ENCODE measurements around the gene MAS1.

The MAS1 gene

DNA sequence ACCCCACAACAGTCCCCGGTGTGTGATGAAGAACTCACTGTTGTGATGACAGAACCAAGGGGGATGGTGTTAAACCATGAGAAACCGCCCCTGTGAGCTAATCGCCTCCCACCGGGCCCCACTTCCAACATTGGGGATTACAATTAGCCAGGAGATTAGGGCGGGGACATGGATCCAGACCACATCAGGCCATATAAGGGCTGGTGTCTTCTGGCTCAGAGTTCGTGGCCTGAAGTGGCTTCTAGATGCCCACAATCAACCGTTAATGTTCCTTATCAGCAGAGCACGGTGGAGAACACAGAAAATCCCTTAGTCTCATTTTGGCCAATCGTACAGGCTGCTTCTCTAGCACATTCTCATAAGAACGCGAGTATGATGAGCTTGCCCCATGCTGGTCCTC is 10.9 kb upstream of the MAS1 start:
- no peak for DNase-seq (ENCODE audit: low read depth in 2 of 2)

DNA sequence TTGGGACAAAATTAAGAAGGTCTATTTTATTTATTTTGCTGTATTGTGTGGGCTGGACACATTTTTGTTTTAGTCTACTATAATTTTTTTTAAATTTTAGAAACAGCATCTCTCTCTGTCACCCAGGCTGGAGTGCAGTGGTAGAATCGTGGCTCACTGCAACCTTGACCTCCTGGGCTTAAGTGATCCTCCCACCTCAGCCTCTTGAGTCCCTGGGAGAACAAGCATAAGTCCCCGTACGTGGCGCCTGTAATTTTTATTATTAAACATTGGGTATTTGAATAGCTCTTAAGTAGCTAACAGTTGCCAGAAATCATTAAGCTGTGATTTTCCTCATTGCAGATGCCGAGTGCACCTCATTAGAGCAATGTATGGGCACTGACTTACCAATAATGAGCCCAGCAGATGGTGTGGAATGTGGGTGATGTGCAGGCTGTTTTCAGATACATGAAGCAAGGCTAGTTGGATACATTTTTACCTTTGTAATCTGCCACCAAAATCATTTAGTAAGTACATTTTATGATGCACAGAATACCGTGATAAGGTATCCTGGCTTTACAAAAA is 10.3 kb upstream of the MAS1 start:
- no peak for DNase-seq (ENCODE audit: low read depth in 2 of 2)

DNA sequence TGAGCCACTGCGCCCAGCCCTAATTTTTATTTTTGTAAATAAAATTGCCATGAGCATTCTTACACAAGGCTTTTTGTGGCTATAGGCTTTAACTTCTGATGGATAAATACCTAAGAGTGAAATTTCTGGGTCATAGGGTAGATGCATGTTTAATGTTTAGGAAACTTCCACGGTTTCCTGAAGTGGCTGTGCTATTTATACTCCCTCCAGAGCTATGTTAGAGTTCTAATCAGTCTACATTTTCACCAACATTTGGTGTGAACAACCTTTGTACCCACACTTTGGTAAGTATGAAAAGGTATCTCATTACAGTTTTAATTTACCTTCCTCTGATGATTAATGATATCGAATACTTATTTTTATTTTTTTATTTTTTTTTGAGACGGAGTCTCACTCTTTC is 6.1 kb upstream of the MAS1 start:
- no peak for DNase-seq (ENCODE audit: low read depth in 2 of 2)

- DNase-seq (ENCODE audit: low read depth in 2 of 2), result no peak
Measured at GRCh38 chr6:159886270-159886669, 4.5 kb upstream of the MAS1 start.

GRCh38 chr6:159887146-159887545 is 3.6 kb upstream of the MAS1 start:
- DNase-seq (ENCODE audit: low read depth in 2 of 2), result no peak

DNA sequence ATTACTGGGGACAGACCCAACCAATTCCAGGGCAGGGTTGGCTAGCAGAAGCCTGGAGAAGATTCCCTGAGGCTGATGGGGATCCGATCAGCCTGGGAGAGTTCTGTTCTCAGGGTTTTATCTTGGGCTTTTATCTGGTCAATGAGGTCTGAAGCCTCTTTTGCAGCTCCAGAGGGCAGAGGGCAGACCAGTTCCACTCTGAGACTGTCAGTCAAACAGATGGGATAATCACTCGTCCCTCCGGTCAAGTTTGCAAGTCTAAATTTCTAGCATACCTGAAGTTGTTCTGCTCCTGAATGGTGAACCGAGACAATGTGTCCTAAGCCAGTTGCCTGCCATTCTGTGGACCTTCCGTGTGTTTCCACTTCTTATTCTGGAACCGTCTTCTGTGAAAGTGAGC is 3.0 kb upstream of the MAS1 start:
- no peak for DNase-seq (ENCODE audit: low read depth in 2 of 2)

GRCh38 chr6:159890201-159890600 is 587 bp upstream of the MAS1 start:
- no peak for DNase-seq (ENCODE audit: low read depth in 2 of 2)

DNA sequence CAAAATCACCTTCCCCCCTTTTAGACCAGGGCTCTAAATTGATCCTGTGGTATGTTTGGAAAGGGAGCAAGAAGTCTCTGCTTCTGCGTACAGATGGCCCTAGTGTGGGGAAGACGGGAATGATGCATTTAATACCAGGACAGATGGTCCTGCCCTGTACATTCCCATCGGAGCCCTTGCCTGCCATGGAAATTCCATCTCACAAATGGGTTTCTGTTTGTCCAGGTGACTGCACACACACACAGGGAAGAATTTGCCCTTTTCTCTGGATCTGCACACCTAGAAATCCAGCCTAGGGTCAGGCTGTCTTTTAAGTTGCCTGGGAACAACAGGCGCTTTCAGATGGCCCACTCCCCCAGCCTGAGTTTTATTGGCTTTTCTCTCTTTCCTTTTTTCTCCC is 1.3 kb downstream of the MAS1 start:
- DNase-seq (ENCODE audit: low read depth in 2 of 2), result no peak

- DNase-seq (ENCODE audit: low read depth in 2 of 2), result no peak
Measured at GRCh38 chr6:159893064-159893463, 2.3 kb downstream of the MAS1 start.

- no peak for DNase-seq (ENCODE audit: low read depth in 2 of 2)
Measured at GRCh38 chr6:159894991-159895390, 4.2 kb downstream of the MAS1 start.

DNA sequence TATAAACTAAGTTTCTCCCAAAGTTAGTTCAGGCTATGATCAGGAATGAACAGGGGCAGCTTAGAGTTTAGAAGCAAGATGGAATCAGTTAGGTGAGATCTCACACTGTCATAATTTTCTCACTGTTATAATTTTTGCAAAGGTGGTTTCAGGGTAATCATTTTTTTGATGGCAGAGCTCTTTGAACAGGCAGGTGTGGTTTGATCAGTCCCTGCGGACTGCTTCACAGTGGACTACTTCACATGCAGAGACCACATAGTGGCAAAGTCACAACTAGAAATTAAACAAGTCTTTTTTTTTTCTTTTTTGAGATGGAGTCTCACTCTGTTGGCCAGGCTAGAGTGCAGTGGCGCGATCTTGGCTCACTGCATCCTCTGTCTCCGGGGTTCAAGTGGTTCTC is 6.8 kb downstream of the MAS1 start:
- DNase-seq (ENCODE audit: low read depth in 2 of 2), result no peak

GRCh38 chr6:159898519-159898918 is 7.7 kb downstream of the MAS1 start:
- DNase-seq (ENCODE audit: low read depth in 2 of 2), result no peak

- peak; percentile 86 to 87 for DNase-seq (ENCODE audit: low read depth in 2 of 2)
Measured at GRCh38 chr6:159899994-159900745, 9.4 kb downstream of the MAS1 start.

- peak; percentile 10 to 17 for DNase-seq (ENCODE audit: low read depth in 2 of 2)
Measured at GRCh38 chr6:159902620-159903019, 11.8 kb downstream of the MAS1 start.

DNA sequence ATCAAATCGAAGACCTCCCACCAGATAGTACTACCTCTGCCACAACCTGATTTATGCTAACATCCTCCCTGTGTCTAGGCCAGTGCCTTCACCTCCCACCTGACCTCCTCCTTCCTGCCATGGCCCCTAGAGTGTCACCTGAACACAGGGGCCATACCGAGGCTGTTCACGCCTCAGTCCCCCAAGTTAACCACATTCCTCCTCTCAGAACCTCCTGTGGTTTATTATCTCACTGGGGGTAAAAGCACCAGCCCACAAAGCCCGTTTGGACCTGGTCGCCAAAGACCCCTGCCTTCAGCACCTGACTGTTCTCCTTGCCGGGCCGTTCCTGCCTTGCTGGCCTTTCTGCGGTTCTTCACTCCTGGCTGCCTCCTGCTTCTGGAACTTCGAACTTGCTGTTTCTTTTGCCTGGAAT is 13.7 kb downstream of the MAS1 start:
- DNase-seq (ENCODE audit: low read depth in 2 of 2), result no peak

GRCh38 chr6:159906400-159906799 is 15.6 kb downstream of the MAS1 start:
- DNase-seq (ENCODE audit: low read depth in 2 of 2), result no peak

DNA sequence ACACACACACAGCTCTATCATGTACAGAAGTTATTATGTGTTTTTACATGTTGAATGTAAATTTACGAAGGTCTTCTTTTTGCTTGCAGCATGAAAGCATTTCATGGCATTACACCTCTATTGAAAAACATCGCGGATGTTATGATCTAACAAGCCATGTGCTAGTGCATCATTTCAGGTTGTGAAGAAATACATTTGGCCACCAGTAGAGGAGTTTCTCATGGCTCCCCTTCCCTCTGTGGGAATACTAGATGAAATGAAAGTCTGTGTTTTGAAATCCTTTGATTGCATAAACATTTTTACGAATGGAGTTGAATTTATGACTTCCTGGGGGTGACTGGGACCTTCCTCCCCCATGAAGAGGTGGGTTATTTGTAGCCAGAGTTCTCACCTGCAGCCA is 17.7 kb downstream of the MAS1 start:
- DNase-seq (ENCODE audit: low read depth in 2 of 2), result no peak

DNA sequence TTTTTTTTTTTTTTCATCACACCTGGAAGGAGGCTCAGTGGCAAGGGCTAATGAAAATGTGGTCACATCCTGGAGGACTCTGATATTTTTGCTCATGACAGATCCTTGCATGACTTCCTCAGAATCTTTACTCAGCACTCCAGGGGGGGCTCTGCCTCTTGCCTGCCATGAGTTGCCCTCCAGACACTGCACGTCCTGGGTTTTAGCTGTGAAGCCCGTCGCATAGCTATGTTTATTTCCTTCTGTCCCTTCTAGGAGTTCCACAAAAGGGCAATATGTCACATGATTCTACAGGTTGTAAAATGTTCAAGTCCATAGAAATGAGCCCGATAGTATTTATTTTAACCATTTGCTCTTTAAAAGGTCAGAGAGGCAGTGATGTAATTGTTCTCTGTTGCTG is 18.2 kb downstream of the MAS1 start:
- no peak for DNase-seq (ENCODE audit: low read depth in 2 of 2)

DNA sequence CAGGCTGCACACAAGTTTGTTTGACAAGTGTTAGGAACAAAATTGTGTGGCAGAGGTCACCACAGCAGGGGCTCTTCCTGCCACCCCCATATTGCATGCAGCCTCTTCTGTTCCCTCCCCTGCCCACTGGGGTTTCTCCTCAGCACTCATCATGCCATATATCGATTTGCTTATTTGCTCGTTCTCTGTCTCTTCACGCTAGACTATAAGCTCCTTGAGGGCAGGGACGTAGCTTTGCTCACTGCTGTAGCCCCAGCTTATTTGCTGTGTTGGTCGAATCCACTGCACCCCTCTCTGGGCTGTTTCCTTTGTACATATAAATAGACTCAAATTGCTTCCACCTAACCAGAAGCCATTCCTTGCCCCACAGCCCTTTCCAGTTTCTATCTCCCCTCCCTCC is 19.6 kb downstream of the MAS1 start:
- DNase-seq (ENCODE audit: low read depth in 2 of 2), result no peak

DNA sequence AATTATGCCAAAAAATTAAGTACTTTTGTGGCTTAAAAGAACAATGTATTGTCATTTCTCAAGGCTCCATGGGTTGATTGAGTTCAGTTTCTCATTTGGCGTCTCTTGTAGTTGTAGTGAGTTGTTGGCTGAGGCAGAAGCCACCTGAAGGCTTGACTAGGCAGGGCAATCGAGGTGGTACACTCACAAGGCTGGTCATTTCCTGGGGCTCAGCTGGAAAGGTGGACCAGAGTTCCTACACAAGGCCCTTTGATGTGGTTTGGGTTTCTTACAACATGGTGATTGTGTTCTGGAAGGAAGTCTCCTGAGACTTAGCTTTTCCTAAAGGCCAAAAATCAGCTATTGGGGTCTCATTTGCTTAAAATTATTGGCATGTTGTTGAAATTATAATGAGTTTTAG is 22.6 kb downstream of the MAS1 start:
- DNase-seq (ENCODE audit: low read depth in 2 of 2), result no peak

DNA sequence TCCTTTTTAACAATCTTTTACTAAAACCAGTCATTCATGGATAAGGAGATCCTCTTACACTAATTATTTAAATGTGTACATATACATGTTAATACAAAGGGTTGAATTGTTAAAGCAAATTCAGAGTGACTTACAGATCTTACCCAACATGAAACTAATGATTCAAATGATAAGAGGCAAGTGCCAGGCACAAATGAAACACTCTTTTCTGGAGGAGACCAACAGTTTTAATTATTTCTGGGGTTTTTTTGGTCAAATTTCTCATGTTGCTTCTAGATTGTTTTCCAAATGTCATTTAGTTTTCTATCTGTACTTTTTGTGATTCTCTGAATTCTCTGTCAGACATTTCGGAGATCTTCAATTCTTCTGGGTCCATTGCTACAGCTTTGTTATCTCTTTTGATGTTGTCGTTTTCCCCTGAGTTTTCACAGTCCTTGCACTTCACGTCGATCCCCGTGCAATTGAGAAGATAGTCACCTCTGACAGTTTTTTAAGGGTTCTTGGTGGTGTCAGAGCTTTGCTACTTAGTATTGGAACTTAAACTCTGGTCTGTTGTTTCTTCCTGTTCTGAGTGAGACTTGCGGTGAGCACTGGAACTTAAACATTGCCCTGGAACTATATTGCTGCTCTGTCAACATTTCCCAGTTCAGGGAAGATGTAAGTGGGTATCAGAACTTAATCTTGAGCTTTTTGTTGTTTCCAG is 23.2 kb downstream of the MAS1 start:
- no peak for DNase-seq (ENCODE audit: low read depth in 2 of 2)

- no peak for DNase-seq (ENCODE audit: low read depth in 2 of 2)
Measured at GRCh38 chr6:159914565-159914923, 23.8 kb downstream of the MAS1 start.

GRCh38 chr6:159915397-159915796 is 24.6 kb downstream of the MAS1 start:
- DNase-seq (ENCODE audit: low read depth in 2 of 2), result no peak

Measured in fibroblast of skin of left biceps (primary cell).